Activated T-cell treated with anti-CD3 and anti-CD28 coated beads, Interleukin-2, amount 50 U/mL, for 1 hour (primary cell): ENCODE results near the gene FOXS1.
A peak's percentile ranks its signal among the peaks of the same experiment; 100 is the strongest.

Experiments
- DNase-seq: peaks from one replicate; pipeline ENCODE4 v3.0.0-alpha.2; 2020

The FOXS1 gene

GRCh38 chr20:31845300-31845863 is at the start of gene FOXS1:
Gene FOXS1, minus strand, starts transcription at chr20:31845604. Its CDS starts 62 bp downstream, at chr20:31845542.
- DNase-seq: no peak

DNA sequence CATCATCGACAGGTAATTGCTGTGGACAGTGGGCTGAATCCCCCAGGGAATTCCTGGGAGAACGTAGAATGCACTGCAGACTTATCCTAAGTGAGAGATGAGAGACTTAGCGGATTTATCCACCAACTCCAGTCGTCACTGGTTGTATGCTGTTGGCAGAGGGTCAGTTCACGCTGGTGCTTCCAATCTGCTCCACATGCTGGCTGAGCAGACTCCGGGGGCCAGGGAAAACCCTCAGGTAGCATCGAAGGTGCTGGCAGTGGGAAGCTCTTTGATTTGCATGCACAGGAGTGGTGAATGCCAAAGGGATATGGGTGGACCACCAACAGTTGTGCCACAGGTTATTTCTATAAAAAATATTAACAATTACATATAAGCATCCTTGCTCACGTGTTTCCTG is 45.2 kb upstream of the FOXS1 start:
- DNase-seq: no peak

DNA sequence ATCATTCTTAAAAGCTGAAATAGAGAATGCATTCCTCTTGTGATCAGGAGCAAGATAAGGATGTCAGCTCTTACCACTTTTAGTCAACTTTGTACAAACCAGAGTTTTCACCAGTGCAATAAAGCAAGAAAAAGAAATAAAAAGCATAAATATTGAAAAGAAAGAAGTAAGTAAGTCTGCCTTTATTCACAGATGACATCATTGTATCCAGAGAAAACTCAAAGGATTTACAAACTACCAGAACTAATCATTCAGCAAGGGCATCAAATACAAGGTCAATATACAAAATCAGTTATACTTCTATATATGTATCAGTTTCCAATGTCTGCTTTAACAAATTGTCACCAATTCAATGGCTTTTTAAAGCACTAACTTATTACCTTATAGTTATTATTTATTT is 38.4 kb upstream of the FOXS1 start:
- no peak for DNase-seq

- no peak for DNase-seq
Observed at GRCh38 chr20:31881945-31882344, 36.5 kb upstream of the FOXS1 start.

- peak; percentile 73 for DNase-seq
Observed at GRCh38 chr20:31879143-31879987, 34.0 kb upstream of the FOXS1 start.

DNA sequence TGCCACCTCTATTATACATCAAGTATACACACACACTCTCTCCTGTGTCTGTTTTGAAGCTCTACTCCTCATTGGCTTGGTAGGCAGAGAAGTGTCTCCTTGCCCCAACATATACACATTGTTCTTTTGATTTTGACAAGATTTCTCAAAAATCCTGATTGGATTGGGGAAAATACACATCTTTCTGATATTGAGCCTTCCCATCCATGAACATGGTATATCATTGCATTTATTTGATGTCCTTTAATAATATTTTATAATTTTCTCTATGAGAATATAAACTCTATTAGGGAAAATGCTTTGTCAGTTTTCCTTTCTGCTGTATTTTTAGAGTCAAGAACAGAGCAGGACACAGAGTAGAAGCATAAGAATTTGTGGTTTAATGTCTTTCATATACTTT is 32.3 kb upstream of the FOXS1 start:
- DNase-seq: no peak

- DNase-seq: no peak
Observed at GRCh38 chr20:31875671-31876070, 30.3 kb upstream of the FOXS1 start.

GRCh38 chr20:31872406-31872805 is 27.0 kb upstream of the FOXS1 start:
- no peak for DNase-seq

- DNase-seq: no peak
Observed at GRCh38 chr20:31871618-31871954, 26.2 kb upstream of the FOXS1 start.

DNA sequence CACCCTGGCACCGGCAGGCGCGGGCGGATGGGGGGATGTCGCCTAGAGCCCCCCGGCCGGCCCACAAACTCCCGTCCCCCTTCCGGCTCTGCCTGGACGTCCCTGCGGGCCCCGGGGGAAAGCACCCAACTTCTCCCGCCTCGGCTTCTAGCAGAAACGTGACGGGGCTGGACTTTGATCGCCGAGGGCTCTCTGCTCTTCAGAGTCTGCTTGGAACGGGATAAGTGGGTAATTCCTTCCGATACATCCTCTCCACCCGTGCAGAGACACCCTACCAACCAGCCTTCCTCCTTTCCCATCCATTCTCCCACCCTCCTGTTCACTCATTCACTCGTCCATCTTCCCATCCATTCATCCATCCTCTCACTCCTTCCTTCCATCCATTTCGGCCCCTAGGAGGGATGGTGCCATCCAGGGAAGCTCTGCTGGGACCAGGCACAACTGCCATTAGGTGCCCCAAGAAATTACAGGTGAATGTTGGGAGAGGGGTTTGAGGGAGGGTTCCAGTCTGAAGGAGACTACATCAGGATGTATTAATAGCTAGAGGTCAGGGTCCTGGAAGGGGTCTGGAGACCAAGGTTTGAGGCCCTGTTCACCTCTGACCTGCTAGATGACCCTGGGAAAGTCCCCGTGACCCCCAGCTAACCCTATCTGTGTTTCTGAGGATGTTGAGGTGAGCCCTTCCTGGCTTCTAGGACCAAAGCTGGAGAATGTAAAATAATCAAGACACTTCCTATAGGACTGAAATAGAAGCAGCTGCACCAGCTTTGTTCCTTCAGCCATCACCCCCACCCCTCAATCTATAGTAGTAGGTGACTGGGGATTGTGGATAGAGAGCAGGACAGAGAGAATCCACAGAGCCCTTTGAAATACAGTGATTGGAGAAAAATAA is 25.6 kb upstream of the FOXS1 start:
- no peak for DNase-seq

- peak; percentile 31 for DNase-seq
Observed at GRCh38 chr20:31869942-31870725, 24.7 kb upstream of the FOXS1 start, which contains the start of the genes DUSP15 and TTLL9. Gene DUSP15, minus strand, starts transcription at chr20:31870527. Its CDS starts 190 bp downstream, at chr20:31870337. Gene TTLL9, plus strand, starts transcription at chr20:31870634. Its CDS starts 493 bp downstream, at chr20:31871127.

DNA sequence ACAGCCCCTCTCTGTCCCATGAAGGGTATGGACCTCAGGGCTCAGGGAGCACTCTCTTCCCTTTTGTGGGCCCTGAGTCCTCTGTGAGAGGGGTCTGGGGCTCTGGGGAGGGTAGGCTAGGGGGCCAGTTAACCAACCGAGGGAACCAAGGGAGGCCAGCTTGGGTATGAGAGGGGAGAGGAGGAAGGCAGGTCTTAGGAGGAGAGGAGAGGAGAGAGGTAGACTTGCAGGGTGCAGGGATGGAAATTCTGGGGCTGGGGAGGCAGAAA is 24.2 kb upstream of the FOXS1 start:
- no peak for DNase-seq

DNA sequence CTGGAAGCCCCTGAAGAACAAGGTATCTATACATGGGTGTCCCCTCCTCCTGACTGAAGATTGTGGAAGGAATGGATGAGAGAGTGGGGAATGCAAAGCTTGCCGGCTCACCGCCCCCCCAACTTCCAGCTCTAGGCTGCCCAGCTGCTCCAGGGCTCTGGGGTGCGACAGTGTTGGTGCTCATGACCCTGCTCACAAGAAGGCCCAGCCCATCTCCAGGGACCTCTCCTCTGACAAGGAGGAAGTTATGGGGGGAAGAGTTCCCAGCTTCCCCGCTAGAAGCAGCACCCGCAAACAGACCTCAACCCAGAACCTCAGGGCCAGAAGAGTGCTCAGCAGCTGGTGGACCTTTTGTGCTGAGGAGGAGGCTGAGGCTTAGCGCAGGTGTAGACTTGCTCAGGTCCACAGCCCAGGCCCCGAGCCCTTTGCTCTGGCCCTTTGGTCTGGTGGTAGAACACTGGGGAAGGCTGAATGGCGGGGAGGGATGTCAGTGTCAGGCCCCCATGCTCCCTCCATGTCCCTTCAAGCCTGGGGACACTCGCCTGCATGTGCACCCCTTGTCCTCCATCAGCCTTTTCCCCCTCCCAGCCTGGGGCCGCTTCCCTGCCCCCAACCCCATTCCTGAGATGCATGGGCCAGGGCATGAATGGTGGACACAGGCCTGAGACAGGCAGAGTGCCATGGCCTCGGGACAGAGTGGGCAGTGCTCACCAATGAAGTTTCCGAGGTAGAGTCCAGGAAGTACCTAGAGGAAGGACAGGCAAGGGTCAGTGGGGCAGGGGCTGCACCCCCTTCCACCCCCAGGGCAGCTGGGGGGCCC is 23.7 kb upstream of the FOXS1 start:
- no peak for DNase-seq

DNA sequence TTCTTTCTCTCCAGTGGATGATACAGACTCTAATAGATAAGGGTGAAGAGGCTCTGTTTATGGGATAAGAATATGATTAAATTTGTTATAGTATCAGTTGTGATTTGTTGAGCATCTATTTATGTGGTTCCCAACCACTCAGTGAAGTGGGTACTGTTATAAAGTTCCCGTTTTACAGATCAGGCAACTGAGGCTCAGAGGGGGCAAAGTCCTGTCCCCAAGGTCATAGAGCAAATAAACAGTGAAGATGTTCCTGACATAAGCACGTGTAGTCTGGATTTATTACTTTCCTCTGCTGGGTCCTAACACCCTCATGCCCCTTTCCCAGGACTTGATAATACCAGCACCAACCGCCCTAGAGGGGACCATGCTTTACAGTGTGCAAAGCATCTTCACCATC is 20.8 kb upstream of the FOXS1 start:
- no peak for DNase-seq

- peak; percentile 5 for DNase-seq
Observed at GRCh38 chr20:31864521-31865400, 19.4 kb upstream of the FOXS1 start.

DNA sequence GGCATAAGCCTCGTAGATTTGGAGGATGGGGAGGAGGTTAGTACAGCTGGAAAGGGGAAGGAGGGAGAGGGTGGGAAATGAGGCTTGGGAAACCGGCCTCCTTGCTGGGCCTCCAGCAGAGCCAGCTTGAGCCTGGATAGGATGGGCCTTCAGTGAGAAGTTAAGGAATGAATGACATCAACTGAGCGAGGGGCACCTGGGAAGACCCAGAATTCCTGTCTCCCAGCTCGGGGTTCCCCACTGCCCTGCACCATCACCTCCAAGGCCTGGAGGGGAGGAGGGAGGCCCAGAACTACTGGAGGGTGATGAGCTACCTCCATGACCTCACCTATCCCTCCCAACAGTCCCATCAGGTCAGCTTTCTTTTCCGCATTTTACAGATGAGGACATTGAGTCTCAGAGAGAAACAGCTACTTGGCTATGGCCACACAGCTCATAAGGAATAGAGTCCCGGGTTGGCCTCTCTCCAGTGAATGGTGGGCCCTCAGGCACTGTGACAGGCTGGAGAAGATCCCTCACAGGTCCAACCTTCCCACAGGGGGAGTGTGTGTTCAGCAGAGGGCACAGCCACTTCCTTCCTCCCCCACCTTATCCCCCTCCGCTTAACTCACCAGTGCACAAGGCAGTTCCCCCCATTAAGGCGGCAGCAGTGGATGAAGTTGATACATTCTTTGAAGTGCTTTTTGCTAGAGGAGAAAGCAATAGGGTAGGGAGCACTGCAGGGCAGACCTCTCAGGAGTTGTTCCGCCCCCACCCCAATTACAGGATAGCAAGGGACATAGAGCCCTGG is 18.1 kb upstream of the FOXS1 start:
- DNase-seq: peak; percentile 10

GRCh38 chr20:31862506-31862905 is 17.1 kb upstream of the FOXS1 start:
- peak; percentile 13 for DNase-seq

DNA sequence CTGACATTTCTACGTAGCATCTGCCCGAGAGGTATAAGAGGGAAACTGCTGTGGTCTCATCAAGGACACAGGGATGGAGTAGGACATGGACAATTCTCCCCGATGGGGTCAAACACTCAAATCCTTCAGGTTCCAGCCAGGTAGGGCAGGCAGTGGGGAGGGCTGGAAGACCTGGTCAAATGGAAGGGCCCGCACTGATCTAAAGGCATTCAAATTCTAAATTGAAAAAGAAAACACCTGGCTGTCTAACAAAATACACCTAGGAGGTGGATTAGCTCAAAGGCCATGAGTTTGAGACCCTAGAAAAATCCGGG is 16.7 kb upstream of the FOXS1 start:
- DNase-seq: no peak

GRCh38 chr20:31861385-31862156 is 16.2 kb upstream of the FOXS1 start:
- DNase-seq: peak; percentile 66

- DNase-seq: no peak
Observed at GRCh38 chr20:31861135-31861384, 15.7 kb upstream of the FOXS1 start.
